ENCODE results near the gene WDR81.

The WDR81 gene

DNA sequence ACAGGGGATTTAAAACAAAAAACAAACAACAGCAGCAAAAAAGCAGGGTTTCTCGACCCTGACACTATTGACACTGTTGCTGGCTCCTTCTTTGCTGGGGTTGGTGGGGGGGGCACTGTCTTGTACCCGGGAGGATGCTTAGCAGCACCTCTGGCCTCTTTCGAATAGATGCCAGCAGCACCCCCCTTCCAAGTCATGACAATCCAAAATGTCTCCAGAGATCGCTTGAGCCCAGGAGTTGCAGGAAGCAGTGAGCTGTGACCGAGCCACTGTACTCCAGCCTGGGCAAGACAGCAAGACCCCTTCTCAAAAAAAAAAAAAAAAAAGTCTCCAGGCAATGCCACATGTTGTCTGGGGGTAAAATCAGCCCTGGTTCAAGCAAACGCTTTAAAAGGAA, 57.7 kb downstream of the WDR81 start:
- DNase-seq (ENCODE audit: low read depth): no peak

GRCh38 chr17:1783271-1783670, 58.8 kb downstream of the WDR81 start:
- DNase-seq (ENCODE audit: low read depth): no peak

DNA sequence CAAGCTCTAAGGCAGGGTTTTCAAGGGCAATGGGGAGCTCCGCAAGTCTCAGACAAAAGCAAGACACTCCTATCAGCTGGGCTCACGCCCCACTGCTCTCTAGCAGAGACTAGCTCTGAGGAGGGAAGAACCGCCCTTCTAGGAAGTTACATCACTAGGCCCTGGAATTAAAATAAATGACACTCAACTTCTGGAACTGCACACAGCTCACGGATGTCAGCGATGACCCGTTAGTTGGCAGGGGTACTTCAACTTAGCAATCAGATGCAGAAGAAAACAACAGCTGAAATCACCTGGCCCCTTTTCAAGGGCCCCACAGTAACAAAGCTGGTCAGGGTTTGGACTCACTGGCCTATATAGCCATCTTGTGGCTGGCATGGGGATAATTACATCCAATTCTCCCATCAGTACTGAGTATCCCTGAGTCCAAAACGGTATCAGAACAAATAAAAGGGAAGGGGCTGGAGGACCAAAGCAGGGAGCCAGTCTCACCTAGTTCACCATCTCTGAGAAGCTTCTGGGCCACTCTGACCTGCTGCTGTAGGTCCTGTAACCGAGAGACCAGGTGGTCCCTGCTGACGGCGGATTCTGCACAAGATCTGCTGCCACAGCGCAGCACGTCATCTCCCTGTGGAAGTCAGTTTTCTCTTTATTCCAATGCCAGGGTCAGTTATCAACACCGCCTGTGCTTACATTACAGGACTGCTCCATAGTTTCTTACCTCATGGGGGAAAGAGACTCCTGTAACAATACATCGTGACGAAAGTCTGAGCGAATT, 59.5 kb downstream of the WDR81 start:
- DNase-seq (ENCODE audit: low read depth): no peak

DNA sequence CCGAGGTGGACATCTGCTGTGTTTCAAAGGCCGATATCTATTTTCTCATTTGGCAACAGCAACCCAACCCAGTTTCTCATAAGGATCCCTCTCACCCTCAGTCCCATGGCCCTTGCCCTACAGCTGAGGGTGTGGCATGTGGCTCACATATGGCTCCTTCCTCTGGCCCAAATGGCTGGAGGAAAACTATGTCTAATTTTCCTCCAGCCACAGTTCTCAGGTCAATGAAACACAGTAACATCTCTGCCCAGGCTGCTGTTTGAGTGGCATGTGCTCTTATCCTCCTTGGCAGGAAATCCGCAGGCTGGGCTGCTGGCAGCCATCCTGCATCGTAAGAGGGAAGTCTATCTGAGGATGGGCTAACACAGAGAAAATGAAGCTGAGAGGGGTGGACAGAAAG, 61.4 kb downstream of the WDR81 start:
- no peak for DNase-seq (ENCODE audit: low read depth)

- no peak for DNase-seq (ENCODE audit: low read depth)
These were observed 62.2 kb downstream of the WDR81 start for GRCh38 chr17:1786708-1787107.

DNA sequence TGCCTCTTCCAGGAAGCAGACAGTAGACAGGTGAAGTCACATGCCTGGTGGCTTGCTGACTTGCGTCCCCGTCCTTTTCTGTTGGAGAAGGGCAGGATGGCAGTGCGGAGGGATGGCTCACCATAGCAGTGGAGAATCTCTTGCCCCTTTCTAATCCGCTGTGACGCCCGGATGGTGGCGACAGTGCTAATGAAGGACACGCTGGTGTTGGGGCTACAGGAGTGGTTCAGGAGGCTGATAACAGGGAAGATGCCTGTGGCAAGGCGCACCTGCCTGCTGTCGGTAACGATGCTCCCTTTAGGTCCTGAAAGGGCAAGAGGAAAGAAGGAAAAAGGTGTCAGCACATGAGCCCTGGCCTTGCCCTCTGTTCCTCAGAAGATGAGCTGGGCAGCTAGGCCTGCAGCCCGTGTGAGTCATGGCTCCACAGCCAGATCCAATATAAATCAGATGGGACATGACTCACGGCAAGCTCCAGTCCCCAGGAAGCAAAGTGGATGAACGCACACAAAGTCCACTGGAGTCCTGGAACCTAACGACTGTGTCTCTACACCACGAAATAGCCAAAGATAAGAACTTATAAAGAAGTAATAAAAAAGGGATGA, 62.9 kb downstream of the WDR81 start:
- no peak for DNase-seq (ENCODE audit: low read depth)

All from activated T-helper 9 cell treated with anti-CD3 and anti-CD28 coated beads, Interleukin-2, amount 50 U/mL, for 16 hours (primary cell).